ENCODE measurements around the gene FBXO33.

Gene FBXO33

GRCh38 chr14:39442293-39442692, 10.1 kb upstream of the FBXO33 start:
- Histone ChIP-seq H3K36me3 (ENCODE audit: insufficient read depth, low read length) (no peaks in the 10 kb centered on the region), H3K4me3 (ENCODE audit: low read length) (no peak overlapping the region), H2AFZ (ENCODE audit: low read depth, low read length) (no peak overlapping the region), H3K27me3 (ENCODE audit: insufficient read depth, low read length) (no peaks in the 10 kb centered on the region), H3K4me1 (ENCODE audit: insufficient read depth, low read length) (no peaks in the 10 kb centered on the region), H3K9me3 (ENCODE audit: low read length) (peaks cover 9% of the 10 kb centered on the region)

- H3K9me3 ChIP-seq (ENCODE audit: low read length), result peaks cover 9% of the 10 kb centered on the region
- H3K4me1 ChIP-seq (ENCODE audit: insufficient read depth, low read length), result no peaks in the 10 kb centered on the region
Observed at GRCh38 chr14:39441805-39442204, 9.6 kb upstream of the FBXO33 start.

GRCh38 chr14:39440975-39441374, 8.7 kb upstream of the FBXO33 start:
- peaks cover 9% of the 10 kb centered on the region for H3K9me3 ChIP-seq (ENCODE audit: low read length)
- H3K4me1 ChIP-seq (ENCODE audit: insufficient read depth, low read length), result no peaks in the 10 kb centered on the region
- H2AFZ ChIP-seq (ENCODE audit: low read depth, low read length), result no peak overlapping the region
- H3K4me3 ChIP-seq (ENCODE audit: low read length), result no peak overlapping the region
- H3K27me3 ChIP-seq (ENCODE audit: insufficient read depth, low read length), result no peaks in the 10 kb centered on the region
- no peaks in the 10 kb centered on the region for H3K36me3 ChIP-seq (ENCODE audit: insufficient read depth, low read length)

More at GRCh38 chr14:39441805-39442204, 9.6 kb upstream of the FBXO33 start:
- Histone ChIP-seq H2AFZ (ENCODE audit: low read depth, low read length) (no peak overlapping the region), H3K4me3 (ENCODE audit: low read length) (no peak overlapping the region), H3K36me3 (ENCODE audit: insufficient read depth, low read length) (no peaks in the 10 kb centered on the region), H3K27me3 (ENCODE audit: insufficient read depth, low read length) (no peaks in the 10 kb centered on the region)

GRCh38 chr14:39435241-39435640, 3.0 kb upstream of the FBXO33 start:
- Histone ChIP-seq H3K4me1 (ENCODE audit: insufficient read depth, low read length) (peaks cover 18% of the 10 kb centered on the region), H3K9me3 (ENCODE audit: low read length) (no peaks in the 10 kb centered on the region), H2AFZ (ENCODE audit: low read depth, low read length) (no peak overlapping the region), H3K36me3 (ENCODE audit: insufficient read depth, low read length) (no peaks in the 10 kb centered on the region), H3K27me3 (ENCODE audit: insufficient read depth, low read length) (no peaks in the 10 kb centered on the region), H3K4me3 (ENCODE audit: low read length) (no peak overlapping the region)

- H2AFZ ChIP-seq (ENCODE audit: low read depth, low read length), result no peak overlapping the region
- no peaks in the 10 kb centered on the region for H3K9me3 ChIP-seq (ENCODE audit: low read length)
- peaks cover 26% of the 10 kb centered on the region for H3K4me1 ChIP-seq (ENCODE audit: insufficient read depth, low read length)
- H3K4me3 ChIP-seq (ENCODE audit: low read length), result no peak overlapping the region
- no peaks in the 10 kb centered on the region for H3K27me3 ChIP-seq (ENCODE audit: insufficient read depth, low read length)
- no peaks in the 10 kb centered on the region for H3K36me3 ChIP-seq (ENCODE audit: insufficient read depth, low read length)
Observed at GRCh38 chr14:39434401-39434800, 2.2 kb upstream of the FBXO33 start.

- H3K27me3 ChIP-seq (ENCODE audit: insufficient read depth, low read length), result no peaks in the 10 kb centered on the region
- no peaks in the 10 kb centered on the region for H3K9me3 ChIP-seq (ENCODE audit: low read length)
- peaks cover 27% of the 10 kb centered on the region for H3K4me1 ChIP-seq (ENCODE audit: insufficient read depth, low read length)
- H3K36me3 ChIP-seq (ENCODE audit: insufficient read depth, low read length), result no peaks in the 10 kb centered on the region
- H2AFZ ChIP-seq (ENCODE audit: low read depth, low read length), result peak overlapping the region; percentile 99
- H3K4me3 ChIP-seq (ENCODE audit: low read length), result peak overlapping the region; percentile 84
Observed at GRCh38 chr14:39433452-39433813, 1.2 kb upstream of the FBXO33 start.

- no peaks in the 10 kb centered on the region for H3K9me3 ChIP-seq (ENCODE audit: low read length)
- H3K4me1 ChIP-seq (ENCODE audit: insufficient read depth, low read length), result peaks cover 27% of the 10 kb centered on the region
- H3K36me3 ChIP-seq (ENCODE audit: insufficient read depth, low read length), result no peaks in the 10 kb centered on the region
- H3K4me3 ChIP-seq (ENCODE audit: low read length), result peak overlapping the region; percentile 84
- H2AFZ ChIP-seq (ENCODE audit: low read depth, low read length), result peak overlapping the region; percentile 99
- no peaks in the 10 kb centered on the region for H3K27me3 ChIP-seq (ENCODE audit: insufficient read depth, low read length)
Observed at GRCh38 chr14:39432619-39433451, 602 bp upstream of the FBXO33 start.

GRCh38 chr14:39431416-39432178, 636 bp downstream of the FBXO33 start:
- peak overlapping the region; percentile 35 for H2AFZ ChIP-seq (ENCODE audit: low read depth, low read length)
- H3K36me3 ChIP-seq (ENCODE audit: insufficient read depth, low read length), result no peaks in the 10 kb centered on the region
- peak overlapping the region; percentile 79 for H3K4me3 ChIP-seq (ENCODE audit: low read length)
- peaks cover 27% of the 10 kb centered on the region for H3K4me1 ChIP-seq (ENCODE audit: insufficient read depth, low read length)
- H3K27me3 ChIP-seq (ENCODE audit: insufficient read depth, low read length), result no peaks in the 10 kb centered on the region
- no peaks in the 10 kb centered on the region for H3K9me3 ChIP-seq (ENCODE audit: low read length)

- Histone ChIP-seq H3K27me3 (ENCODE audit: insufficient read depth, low read length) (no peaks in the 10 kb centered on the region), H3K4me3 (ENCODE audit: low read length) (peak overlapping the region; percentile 79), H3K36me3 (ENCODE audit: insufficient read depth, low read length) (no peaks in the 10 kb centered on the region), H3K9me3 (ENCODE audit: low read length) (no peaks in the 10 kb centered on the region), H2AFZ (ENCODE audit: low read depth, low read length) (peak overlapping the region; percentile 35), H3K4me1 (ENCODE audit: insufficient read depth, low read length) (peaks cover 27% of the 10 kb centered on the region)
Observed at GRCh38 chr14:39430762-39431415, 1.3 kb downstream of the FBXO33 start.

GRCh38 chr14:39428118-39428517, 4.1 kb downstream of the FBXO33 start:
- Histone ChIP-seq H3K9me3 (ENCODE audit: low read length) (no peaks in the 10 kb centered on the region), H2AFZ (ENCODE audit: low read depth, low read length) (no peak overlapping the region), H3K4me1 (ENCODE audit: insufficient read depth, low read length) (peaks cover 19% of the 10 kb centered on the region), H3K36me3 (ENCODE audit: insufficient read depth, low read length) (no peaks in the 10 kb centered on the region), H3K4me3 (ENCODE audit: low read length) (no peak overlapping the region), H3K27me3 (ENCODE audit: insufficient read depth, low read length) (no peaks in the 10 kb centered on the region)

- Histone ChIP-seq H3K4me3 (ENCODE audit: low read length) (no peak overlapping the region), H2AFZ (ENCODE audit: low read depth, low read length) (no peak overlapping the region), H3K9me3 (ENCODE audit: low read length) (no peaks in the 10 kb centered on the region), H3K4me1 (ENCODE audit: insufficient read depth, low read length) (peaks cover 17% of the 10 kb centered on the region), H3K36me3 (ENCODE audit: insufficient read depth, low read length) (no peaks in the 10 kb centered on the region), H3K27me3 (ENCODE audit: insufficient read depth, low read length) (no peaks in the 10 kb centered on the region)
Observed at GRCh38 chr14:39426605-39427004, 5.6 kb downstream of the FBXO33 start.

GRCh38 chr14:39425947-39426346, 6.3 kb downstream of the FBXO33 start:
- H3K4me3 ChIP-seq (ENCODE audit: low read length), result no peak overlapping the region
- no peaks in the 10 kb centered on the region for H3K27me3 ChIP-seq (ENCODE audit: insufficient read depth, low read length)
- H3K4me1 ChIP-seq (ENCODE audit: insufficient read depth, low read length), result peaks cover 16% of the 10 kb centered on the region
- no peaks in the 10 kb centered on the region for H3K36me3 ChIP-seq (ENCODE audit: insufficient read depth, low read length)
- H2AFZ ChIP-seq (ENCODE audit: low read depth, low read length), result no peak overlapping the region
- no peaks in the 10 kb centered on the region for H3K9me3 ChIP-seq (ENCODE audit: low read length)

GRCh38 chr14:39423793-39424192, 8.4 kb downstream of the FBXO33 start:
- H3K27me3 ChIP-seq (ENCODE audit: insufficient read depth, low read length), result no peaks in the 10 kb centered on the region
- no peaks in the 10 kb centered on the region for H3K4me1 ChIP-seq (ENCODE audit: insufficient read depth, low read length)
- no peak overlapping the region for H2AFZ ChIP-seq (ENCODE audit: low read depth, low read length)
- H3K9me3 ChIP-seq (ENCODE audit: low read length), result no peaks in the 10 kb centered on the region
- no peaks in the 10 kb centered on the region for H3K36me3 ChIP-seq (ENCODE audit: insufficient read depth, low read length)
- no peak overlapping the region for H3K4me3 ChIP-seq (ENCODE audit: low read length)
